Transverse colon (tissue), 4 donors: ENCODE measurements around the gene SNRNP48. TPM values are rescaled to one million over a fixed set of nuclear protein-coding genes. Genes with fewer than 3 reads are reported as not detected.

ENCODE experiments used
- DNase-seq: peaks from one replicate; pipeline ENCODE4 v3.0.0-alpha.2; 2019
- H3K27ac ChIP-seq, 4 donors: fragments of 200-600 bp; sonication (generic); 2 replicates each; pipeline ENCODE4 v1.5.1; 2016 to 2018; ENCODE audit warnings: inconsistent platforms in 4 of 4
- H3K27me3 ChIP-seq: fragments of 200-600 bp; sonication (generic); 2 replicates; pipeline ENCODE4 v1.5.1; 2017; ENCODE audit warnings: inconsistent platforms
- H3K36me3 ChIP-seq, 4 donors: fragments of 200-600 bp; sonication (generic); 2 replicates each; pipeline ENCODE4 v1.5.1; 2017 to 2019; ENCODE audit warnings: inconsistent platforms in 4 of 4
- H3K4me1 ChIP-seq, 4 donors: fragments of 200-600 bp; sonication (generic); 2 replicates each; pipeline ENCODE4 v1.5.1; 2017 to 2020; ENCODE audit warnings: inconsistent platforms in 4 of 4
- H3K4me3 ChIP-seq, 4 donors: fragments of 200-600 bp; sonication (generic); 1 replicate in 1 of 4; 2 replicates in 3 of 4; pipeline versions ENCODE4 v1.5.1 to v1.6.1; 2017 to 2019; ENCODE audit warnings: inconsistent platforms in 4 of 4
- H3K9me3 ChIP-seq, 2 donors: fragments of 200-600 bp; sonication (generic); 2 replicates each; pipeline ENCODE4 v1.5.1; 2017 to 2019; ENCODE audit warnings: inconsistent platforms in 2 of 2
- CTCF ChIP-seq, 5 experiments: fragments of 200-600 bp in 3 of 5; fragments of 450-650 bp in 2 of 5; sonication (generic) in 3 of 5; IDR thresholded peaks; 1 replicate in 2 of 5; 2 replicates in 3 of 5; pipeline ENCODE4 v1.5.1; 2016 to 2017; ENCODE audit warnings: antibody characterized with exemption in 5 of 5, inconsistent platforms in 3 of 5, mild to moderate bottlenecking in 2 of 5, moderate library complexity in 1 of 5
- EP300 ChIP-seq: sonication (generic); formaldehyde crosslinking; IDR thresholded peaks from one replicate; pipeline ENCODE4 v1.6.1; 2017; ENCODE audit warnings: antibody characterized with exemption, low read depth
- POLR2A ChIP-seq: fragments of 450-650 bp; IDR thresholded peaks from one replicate; pipeline ENCODE4 v1.6.1; 2016; ENCODE audit warnings: antibody characterized with exemption, mild to moderate bottlenecking, moderate library complexity
- POLR2AphosphoS5 ChIP-seq, 3 donors: sonication (generic); formaldehyde crosslinking; IDR thresholded peaks; one replicate each; pipeline ENCODE4 v1.6.1; 2016; ENCODE audit warnings: antibody characterized with exemption in 3 of 3
- WGBS, 2 donors: methylation state at CpG; one replicate each; pipeline ENCODE4 v1.1.5; 2018; ENCODE audit warnings: low coverage in 1 of 2; 5-methylcytosine and 5-hydroxymethylcytosine counted together
- in situ Hi-C, 4 donors: fragments of 200-750 bp; cut with MboI; loops; one replicate each; pipeline versions ENCODE4 v1.15.0 to v1.15.1; 2017; ENCODE audit warnings: low sequenced_read_pairs in 3 of 4, low pct_ligation_motif_present in 1 of 4, low pct_unique_long_range_greater_than_20kb in 1 of 4
- intact Hi-C: fragments of 100-400 bp; cut with DNase I; formaldehyde crosslinking; loops from one replicate; pipeline ENCODE4 v1.15.1; 2023; ENCODE audit warnings: low total_unique reads
- total RNA-seq, 4 donors: library from RNA; depleted of rRNA; stranded (reverse); fragments of >200 nt; gene quantifications; one replicate each; pipeline ENCODE4 v1.1.0, GENCODE V29; 2016

The SNRNP48 gene
- total RNA-seq, 4 donors from 2014 or later, result 7.9 to 31.8 (median 16.6) TPM

- Histone ChIP-seq H3K27me3 (no peaks in the 10 kb centered on the region), H3K27ac (no peak overlapping the region), H3K4me1 (no peaks in the 10 kb centered on the region), H3K36me3 (peaks cover 0 to 27% (median 10%) of the 10 kb centered on the region in 4 donors), H3K9me3 (no peaks in the 10 kb centered on the region), H3K4me3 (no peak overlapping the region)
- TF ChIP-seq POLR2A (no peak), POLR2AphosphoS5 (IDR thresholded peaks at IDR 0.05) (no peak), CTCF (IDR thresholded peaks at IDR 0.05) (no peak), EP300 (no peak)
- DNase-seq, result no peak
- intact Hi-C loops, result no loop called here
- in situ Hi-C loops, result no loop called here
- WGBS, 2 donors, result 48 to 63% methylated on average over 3 of the region's 3 CpGs
These were observed 22.0 kb upstream of the SNRNP48 start for GRCh38 chr6:7568021-7568420.

GRCh38 chr6:7569082-7569481 lies 20.9 kb upstream of the SNRNP48 start:
- in situ Hi-C loops, result no loop called here
- intact Hi-C loops, result no loop called here
- no peaks in the 10 kb centered on the region for H3K4me1 ChIP-seq
- DNase-seq, result no peak
- no peak overlapping the region for H3K27ac ChIP-seq
- no peaks in the 10 kb centered on the region for H3K27me3 ChIP-seq
- no peaks in the 10 kb centered on the region for H3K9me3 ChIP-seq
- TF ChIP-seq POLR2AphosphoS5 (IDR thresholded peaks at IDR 0.05) (no peak), CTCF (IDR thresholded peaks at IDR 0.05) (no peak), EP300 (no peak), POLR2A (no peak)
- 78 to 86% methylated on average over 5 to 13 of the region's 13 CpGs for WGBS, 2 donors
- H3K36me3 ChIP-seq, result peaks cover 0 to 19% (median 9%) of the 10 kb centered on the region in 4 donors
- no peak overlapping the region for H3K4me3 ChIP-seq

- H3K27ac ChIP-seq, result no peak overlapping the region
- H3K36me3 ChIP-seq, result peaks cover 0 to 21% (median 11%) of the 10 kb centered on the region in 4 donors
- no peaks in the 10 kb centered on the region for H3K9me3 ChIP-seq
- DNase-seq, result no peak
- H3K27me3 ChIP-seq, result no peaks in the 10 kb centered on the region
- in situ Hi-C loops, result no loop called here
- no peak overlapping the region for H3K4me3 ChIP-seq
- intact Hi-C loops, result no loop called here
- H3K4me1 ChIP-seq, result no peaks in the 10 kb centered on the region
- no peak for TF ChIP-seq EP300
- no peak for TF ChIP-seq CTCF (IDR thresholded peaks at IDR 0.05)
- TF ChIP-seq POLR2AphosphoS5 (IDR thresholded peaks at IDR 0.05), result no peak
- TF ChIP-seq POLR2A, result no peak
- WGBS, 2 donors, result 90 to 91% methylated on average over 9 of the region's 9 CpGs
These were observed 17.6 kb upstream of the SNRNP48 start for GRCh38 chr6:7572213-7572943.

- no peaks in the 10 kb centered on the region for H3K9me3 ChIP-seq
- no peak overlapping the region for H3K27ac ChIP-seq
- no peak for DNase-seq
- peaks cover 0 to 24% (median 10%) of the 10 kb centered on the region in 4 donors for H3K36me3 ChIP-seq
- in situ Hi-C loops, result no loop called here
- H3K4me3 ChIP-seq, result no peak overlapping the region
- intact Hi-C loops, result no loop called here
- TF ChIP-seq POLR2AphosphoS5 (IDR thresholded peaks at IDR 0.05) (no peak), EP300 (no peak), POLR2A (no peak), CTCF (IDR thresholded peaks at IDR 0.05) (no peak)
- 76 to 83% methylated on average over 2 of the region's 2 CpGs for WGBS, 2 donors
- H3K4me1 ChIP-seq, result no peaks in the 10 kb centered on the region
- H3K27me3 ChIP-seq, result no peaks in the 10 kb centered on the region
These were observed 15.5 kb upstream of the SNRNP48 start for GRCh38 chr6:7574500-7574899.
